ENCODE data around the gene PRPH. TPM values are rescaled to one million over a fixed set of nuclear protein-coding genes. Genes with fewer than 3 reads are reported as not detected.

PRPH gene
- total and polyA plus RNA-seq, 9 of the 15 experiments (the other 6 are each of a cell fraction or from before 2014, with no cell fraction given): 0.27 to 1.9 (median 1.3) TPM; not detected in 1

GRCh38 chr12:49301760-49302159 lies 6.8 kb downstream of the PRPH start (continued):
- TF ChIP-seq GABPA (tag; conservative IDR thresholded peaks at IDR 0.05; ENCODE audit: low read depth) (peak; percentile 64), SAFB2 (IDR thresholded peaks at IDR 0.05; ENCODE audit: borderline replicate concordance, low read depth, low read length, severe bottlenecking) (no peak), ZNF24 (IDR thresholded peaks at IDR 0.05) (no peak)
- TF ChIP-seq, protein P1, sequence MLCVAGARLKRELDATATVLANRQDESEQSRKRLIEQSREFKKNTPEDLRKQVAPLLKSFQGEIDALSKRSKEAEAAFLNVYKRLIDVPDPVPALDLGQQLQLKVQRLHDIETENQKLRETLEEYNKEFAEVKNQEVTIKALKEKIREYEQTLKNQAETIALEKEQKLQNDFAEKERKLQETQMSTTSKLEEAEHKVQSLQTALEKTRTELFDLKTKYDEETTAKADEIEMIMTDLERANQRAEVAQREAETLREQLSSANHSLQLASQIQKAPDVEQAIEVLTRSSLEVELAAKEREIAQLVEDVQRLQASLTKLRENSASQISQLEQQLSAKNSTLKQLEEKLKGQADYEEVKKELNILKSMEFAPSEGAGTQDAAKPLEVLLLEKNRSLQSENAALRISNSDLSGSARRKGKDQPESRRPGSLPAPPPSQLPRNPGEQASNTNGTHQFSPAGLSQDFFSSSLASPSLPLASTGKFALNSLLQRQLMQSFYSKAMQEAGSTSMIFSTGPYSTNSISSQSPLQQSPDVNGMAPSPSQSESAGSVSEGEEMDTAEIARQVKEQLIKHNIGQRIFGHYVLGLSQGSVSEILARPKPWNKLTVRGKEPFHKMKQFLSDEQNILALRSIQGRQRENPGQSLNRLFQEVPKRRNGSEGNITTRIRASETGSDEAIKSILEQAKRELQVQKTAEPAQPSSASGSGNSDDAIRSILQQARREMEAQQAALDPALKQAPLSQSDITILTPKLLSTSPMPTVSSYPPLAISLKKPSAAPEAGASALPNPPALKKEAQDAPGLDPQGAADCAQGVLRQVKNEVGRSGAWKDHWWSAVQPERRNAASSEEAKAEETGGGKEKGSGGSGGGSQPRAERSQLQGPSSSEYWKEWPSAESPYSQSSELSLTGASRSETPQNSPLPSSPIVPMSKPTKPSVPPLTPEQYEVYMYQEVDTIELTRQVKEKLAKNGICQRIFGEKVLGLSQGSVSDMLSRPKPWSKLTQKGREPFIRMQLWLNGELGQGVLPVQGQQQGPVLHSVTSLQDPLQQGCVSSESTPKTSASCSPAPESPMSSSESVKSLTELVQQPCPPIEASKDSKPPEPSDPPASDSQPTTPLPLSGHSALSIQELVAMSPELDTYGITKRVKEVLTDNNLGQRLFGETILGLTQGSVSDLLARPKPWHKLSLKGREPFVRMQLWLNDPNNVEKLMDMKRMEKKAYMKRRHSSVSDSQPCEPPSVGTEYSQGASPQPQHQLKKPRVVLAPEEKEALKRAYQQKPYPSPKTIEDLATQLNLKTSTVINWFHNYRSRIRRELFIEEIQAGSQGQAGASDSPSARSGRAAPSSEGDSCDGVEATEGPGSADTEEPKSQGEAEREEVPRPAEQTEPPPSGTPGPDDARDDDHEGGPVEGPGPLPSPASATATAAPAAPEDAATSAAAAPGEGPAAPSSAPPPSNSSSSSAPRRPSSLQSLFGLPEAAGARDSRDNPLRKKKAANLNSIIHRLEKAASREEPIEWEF (CRISPR knock-in tag; IDR thresholded peaks at IDR 0.05): no peak

GRCh38 chr12:49304161-49304560 lies 9.2 kb downstream of the PRPH start:
- Histone ChIP-seq H3K4me2 (ENCODE audit: insufficient read depth, low read length) (no peak overlapping the region), H2AFZ (ENCODE audit: low read depth, low read length) (peak overlapping the region; percentile 36; the same call in 1 of the 2 replicates), H4K20me1 (replicated peaks; ENCODE audit: control insufficient read depth, insufficient read depth, low read length) (no peaks in the 10 kb centered on the region), H3K27me3 (ENCODE audit: control insufficient read depth in 2 of 2, insufficient read depth in 2 of 2, low read length in 2 of 2) (no peaks in the 10 kb centered on the region), H3K9me1 (ENCODE audit: control insufficient read depth, insufficient read depth, low read length) (no peaks in the 10 kb centered on the region), H3K36me3 (ENCODE audit: control insufficient read depth, insufficient read depth, low read length) (no peaks in the 10 kb centered on the region), H3K79me2 (ENCODE audit: control insufficient read depth, insufficient read depth, low read length) (no peaks in the 10 kb centered on the region), H3K9me3 (replicated peaks; ENCODE audit: control insufficient read depth, insufficient read depth, low read depth, low read length) (no peaks in the 10 kb centered on the region), H3K4me1 (replicated peaks in 1 of 2; ENCODE audit: control insufficient read depth in 2 of 2, insufficient read depth in 2 of 2, low read length in 2 of 2) (peaks cover 13 to 23% of the 10 kb centered on the region in 2 experiments; a peak in 4 of 5 replicates), H3K9ac (ENCODE audit: insufficient read depth in 1 of 2, low read depth in 2 of 2, low read length in 2 of 2) (no peak overlapping the region), H3K4me3 (no peak overlapping the region), H3K27ac (ENCODE audit: extremely low read depth, low read depth, low read length) (no peak overlapping the region)
- CTCF ChIA-PET (ENCODE audit: low intra/inter-chr PET ratio): no interaction called here
- WGBS (ENCODE audit: insufficient coverage, low coverage, missing lambda C conversion rate): 43% methylated on average over 2 of the region's 2 CpGs
- ATAC-seq (peak; percentile 48; the same call in 2 of the 3 replicates), FAIRE-seq (no peak), DNase-seq (ENCODE audit: extremely low read depth in 1 of 4, low spot score in 3 of 4) (peak in 1 of 4 experiments; percentile 6)
- intact Hi-C loops (cut with micrococcal nuclease) (no loop called here), in situ Hi-C loops (cut with MboI) (no loop called here)
- POLR2A ChIA-PET: interaction anchor here (0.6 to 3.9 kb wide), 12 partner anchors 8 to 667 kb away, joined by 3 to 21 read pairs (median 3); partner anchors contain the start of gene TROAP
- BruUV-seq (replicated peaks): no TSS peak
- peak; percentile 44; the same call in 1 of the 2 replicates for TF ChIP-seq ATF7 (IDR thresholded peaks at IDR 0.05)
- no peak for TF ChIP-seq IFI16 (CRISPR knock-in tag; IDR thresholded peaks at IDR 0.05)
- TF ChIP-seq, protein P2, sequence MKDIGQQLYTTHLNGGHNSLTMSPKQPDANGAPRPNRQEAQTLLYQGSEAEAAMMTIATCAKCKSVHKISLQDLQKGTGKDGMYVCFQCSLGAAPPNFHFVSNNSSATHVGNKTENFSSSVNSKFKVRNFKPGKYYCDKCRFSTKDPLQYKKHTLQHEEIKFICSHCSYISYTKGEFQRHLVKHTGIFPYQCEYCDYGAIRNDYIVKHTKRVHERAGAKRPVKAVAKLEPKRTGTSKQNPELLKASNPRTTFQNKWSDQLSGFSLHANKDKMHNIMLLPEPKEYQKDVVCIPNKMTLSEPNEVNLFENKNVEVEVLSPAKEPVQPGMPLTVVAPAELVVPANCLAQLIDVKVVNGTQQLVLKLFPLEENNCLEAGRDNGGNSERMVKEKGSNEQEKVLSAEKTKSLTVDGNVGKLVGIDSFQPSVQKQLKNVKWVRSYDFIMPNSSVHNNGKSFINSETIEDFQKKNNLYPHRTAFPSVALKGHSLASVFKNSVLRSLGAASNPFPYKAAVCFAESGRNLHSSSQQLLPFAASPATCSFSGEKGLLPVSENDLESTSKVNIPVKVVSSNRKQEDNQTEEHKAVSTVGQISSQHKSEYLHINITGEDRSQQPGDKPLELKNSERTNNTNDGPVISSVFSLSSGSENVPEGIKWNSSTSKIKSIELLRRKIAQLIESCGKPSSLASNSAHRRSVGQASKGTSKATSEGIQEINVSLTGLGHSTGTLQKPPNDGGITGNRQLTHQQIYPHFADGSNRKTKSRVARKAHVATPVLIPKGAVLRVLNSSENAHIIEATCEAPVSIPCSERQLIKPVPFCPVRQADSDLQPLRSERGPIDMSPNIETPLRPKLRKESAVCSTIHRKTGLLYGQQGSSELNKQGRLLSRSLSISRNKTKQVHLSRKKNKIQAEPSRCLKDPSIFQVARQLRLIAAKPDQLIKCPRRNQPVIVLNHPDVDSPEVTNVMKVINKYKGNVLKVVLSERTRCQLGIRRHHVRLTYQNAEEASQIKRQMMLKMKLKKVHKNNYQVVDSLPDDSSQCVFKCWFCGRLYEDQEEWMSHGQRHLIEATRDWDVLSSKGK (CRISPR knock-in tag; IDR thresholded peaks at IDR 0.05): no peak
- TF ChIP-seq, protein P3, sequence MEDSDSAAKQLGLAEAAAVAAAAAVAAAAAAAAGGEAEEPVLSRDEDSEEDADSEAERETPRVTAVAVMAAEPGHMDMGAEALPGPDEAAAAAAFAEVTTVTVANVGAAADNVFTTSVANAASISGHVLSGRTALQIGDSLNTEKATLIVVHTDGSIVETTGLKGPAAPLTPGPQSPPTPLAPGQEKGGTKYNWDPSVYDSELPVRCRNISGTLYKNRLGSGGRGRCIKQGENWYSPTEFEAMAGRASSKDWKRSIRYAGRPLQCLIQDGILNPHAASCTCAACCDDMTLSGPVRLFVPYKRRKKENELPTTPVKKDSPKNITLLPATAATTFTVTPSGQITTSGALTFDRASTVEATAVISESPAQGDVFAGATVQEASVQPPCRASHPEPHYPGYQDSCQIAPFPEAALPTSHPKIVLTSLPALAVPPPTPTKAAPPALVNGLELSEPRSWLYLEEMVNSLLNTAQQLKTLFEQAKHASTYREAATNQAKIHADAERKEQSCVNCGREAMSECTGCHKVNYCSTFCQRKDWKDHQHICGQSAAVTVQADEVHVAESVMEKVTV (CRISPR knock-in tag; IDR thresholded peaks at IDR 0.05): no peak

All from K562 (cell line).